ENCODE measurements around the gene POLL.

The POLL gene

GRCh38 chr10:101565936-101566332 is 22.1 kb downstream of the POLL start:
- H3K4me2 ChIP-seq (ENCODE audit: low read depth, low read length, poor library complexity, severe bottlenecking) = no peak overlapping the region
- no peaks in the 10 kb centered on the region for H3K9me3 ChIP-seq (ENCODE audit: insufficient read depth, low read depth, low read length)
- H3K9ac ChIP-seq (ENCODE audit: low read depth, low read length, poor library complexity, severe bottlenecking) = no peak overlapping the region
- H4K20me1 ChIP-seq (ENCODE audit: insufficient read depth, low read length, poor library complexity, severe bottlenecking) = no peaks in the 10 kb centered on the region
- H3K27me3 ChIP-seq (ENCODE audit: insufficient read depth, low read length, poor library complexity, severe bottlenecking) = no peaks in the 10 kb centered on the region
- H2AFZ ChIP-seq (ENCODE audit: low read length) = no peak overlapping the region
- TF ChIP-seq CTCF (conservative IDR thresholded peaks at IDR 0.05; ENCODE audit: low read length) = no peak
- no peak for TF ChIP-seq EZH2phosphoT487 (IDR thresholded peaks at IDR 0.05; ENCODE audit: borderline replicate concordance)
- H3K79me2 ChIP-seq (ENCODE audit: insufficient read depth, low read length) = no peaks in the 10 kb centered on the region
- H3K4me3 ChIP-seq (ENCODE audit: low read length, poor library complexity, severe bottlenecking) = no peak overlapping the region
- H3F3A ChIP-seq (ENCODE audit: low read depth) = no peaks in the 10 kb centered on the region
- peaks cover 11% of the 10 kb centered on the region for H3K4me1 ChIP-seq (ENCODE audit: insufficient read depth, low read length, poor library complexity, severe bottlenecking)
- H3K36me3 ChIP-seq (ENCODE audit: insufficient read depth, low read length) = no peaks in the 10 kb centered on the region
- H3K9me2 ChIP-seq (replicated peaks; ENCODE audit: low read depth, low read length) = no peaks in the 10 kb centered on the region

GRCh38 chr10:101565370-101565900 is 22.6 kb downstream of the POLL start:
- H3K9me2 ChIP-seq (replicated peaks; ENCODE audit: low read depth, low read length) = no peaks in the 10 kb centered on the region
- no peaks in the 10 kb centered on the region for H3K27me3 ChIP-seq (ENCODE audit: insufficient read depth, low read length, poor library complexity, severe bottlenecking)
- no peak overlapping the region for H3K4me3 ChIP-seq (ENCODE audit: low read length, poor library complexity, severe bottlenecking)
- H3K4me2 ChIP-seq (ENCODE audit: low read depth, low read length, poor library complexity, severe bottlenecking) = no peak overlapping the region
- no peaks in the 10 kb centered on the region for H3F3A ChIP-seq (ENCODE audit: low read depth)
- H2AFZ ChIP-seq (ENCODE audit: low read length) = no peak overlapping the region
- TF ChIP-seq CTCF (conservative IDR thresholded peaks at IDR 0.05; ENCODE audit: low read length) = no peak
- no peak for TF ChIP-seq EZH2phosphoT487 (IDR thresholded peaks at IDR 0.05; ENCODE audit: borderline replicate concordance)
- no peaks in the 10 kb centered on the region for H3K79me2 ChIP-seq (ENCODE audit: insufficient read depth, low read length)
- no peaks in the 10 kb centered on the region for H3K36me3 ChIP-seq (ENCODE audit: insufficient read depth, low read length)
- no peaks in the 10 kb centered on the region for H4K20me1 ChIP-seq (ENCODE audit: insufficient read depth, low read length, poor library complexity, severe bottlenecking)
- peaks cover 9% of the 10 kb centered on the region for H3K4me1 ChIP-seq (ENCODE audit: insufficient read depth, low read length, poor library complexity, severe bottlenecking)
- no peak overlapping the region for H3K9ac ChIP-seq (ENCODE audit: low read depth, low read length, poor library complexity, severe bottlenecking)
- no peaks in the 10 kb centered on the region for H3K9me3 ChIP-seq (ENCODE audit: insufficient read depth, low read depth, low read length)

GRCh38 chr10:101564490-101564991 is 23.5 kb downstream of the POLL start:
- H3K36me3 ChIP-seq (ENCODE audit: insufficient read depth, low read length) = no peaks in the 10 kb centered on the region
- TF ChIP-seq CTCF (conservative IDR thresholded peaks at IDR 0.05; ENCODE audit: low read length) = no peak
- no peak for TF ChIP-seq EZH2phosphoT487 (IDR thresholded peaks at IDR 0.05; ENCODE audit: borderline replicate concordance)
- H3K9me2 ChIP-seq (replicated peaks; ENCODE audit: low read depth, low read length) = no peaks in the 10 kb centered on the region
- H3K4me1 ChIP-seq (ENCODE audit: insufficient read depth, low read length, poor library complexity, severe bottlenecking) = peaks cover 8% of the 10 kb centered on the region
- no peak overlapping the region for H3K4me2 ChIP-seq (ENCODE audit: low read depth, low read length, poor library complexity, severe bottlenecking)
- no peaks in the 10 kb centered on the region for H4K20me1 ChIP-seq (ENCODE audit: insufficient read depth, low read length, poor library complexity, severe bottlenecking)
- H3K79me2 ChIP-seq (ENCODE audit: insufficient read depth, low read length) = no peaks in the 10 kb centered on the region
- H2AFZ ChIP-seq (ENCODE audit: low read length) = no peak overlapping the region
- H3K9me3 ChIP-seq (ENCODE audit: insufficient read depth, low read depth, low read length) = no peaks in the 10 kb centered on the region
- no peak overlapping the region for H3K9ac ChIP-seq (ENCODE audit: low read depth, low read length, poor library complexity, severe bottlenecking)
- no peaks in the 10 kb centered on the region for H3F3A ChIP-seq (ENCODE audit: low read depth)
- no peaks in the 10 kb centered on the region for H3K27me3 ChIP-seq (ENCODE audit: insufficient read depth, low read length, poor library complexity, severe bottlenecking)
- H3K4me3 ChIP-seq (ENCODE audit: low read length, poor library complexity, severe bottlenecking) = no peak overlapping the region
